Measurements from ENCODE around the gene MSANTD2.
A peak's percentile ranks its signal among the peaks of the same experiment; 100 is the strongest.

Gene MSANTD2

GRCh38 chr11:124835918-124836317, 35.7 kb upstream of the MSANTD2 start:
- Histone ChIP-seq H3K4me3 (ENCODE audit: insufficient read depth in 1 of 2, low read depth in 1 of 2, low read length in 2 of 2) (no peak overlapping the region), H3K4me1 (ENCODE audit: control insufficient read depth, insufficient read depth, low read depth, low read length) (peaks cover 20% of the 10 kb centered on the region), H4K8ac (ENCODE audit: low read length) (no peak overlapping the region), H2BK15ac (ENCODE audit: low read depth, poor library complexity, severe bottlenecking) (no peak overlapping the region), H3K9ac (ENCODE audit: low read length) (peak overlapping the region; percentile 88), H3K27ac (ENCODE audit: low read length, poor library complexity, severe bottlenecking) (no peak overlapping the region), H2BK5ac (ENCODE audit: low read depth, low read length, poor library complexity, severe bottlenecking) (no peak overlapping the region), H2AFZ (ENCODE audit: low read depth, low read length) (no peak overlapping the region), H3K18ac (ENCODE audit: low read depth in 1 of 2, low read length in 2 of 2) (no peak overlapping the region), H3K9me3 (ENCODE audit: control insufficient read depth, low read length) (no peaks in the 10 kb centered on the region), H2BK12ac (ENCODE audit: low read length in 2 of 2) (no peak overlapping the region), H2AK5ac (ENCODE audit: low read length, severe bottlenecking) (peak overlapping the region; percentile 55), H3K4me2 (ENCODE audit: low read length, poor library complexity, severe bottlenecking) (no peak overlapping the region), H3K4ac (ENCODE audit: low read depth in 1 of 2, low read length in 2 of 2) (no peak overlapping the region), H4K91ac (ENCODE audit: low read length) (no peak overlapping the region), H3K79me1 (replicated peaks; ENCODE audit: low read length, poor library complexity, severe bottlenecking) (no peaks in the 10 kb centered on the region), H3K36me3 (ENCODE audit: control insufficient read depth in 1 of 2, insufficient read depth in 2 of 2, low read depth in 1 of 2, low read length in 2 of 2) (no peaks in the 10 kb centered on the region), H3K14ac (ENCODE audit: low read length in 2 of 2) (no peak overlapping the region), H3K27me3 (ENCODE audit: control insufficient read depth in 1 of 2, insufficient read depth in 1 of 2, low read length in 2 of 2) (peaks cover 36 to 52% of the 10 kb centered on the region in 2 experiments), H2BK120ac (ENCODE audit: low read depth, low read length) (no peak overlapping the region), H3K23ac (ENCODE audit: low read length in 2 of 2) (no peak overlapping the region)
- DNase-seq = no peak
- WGBS = 94% methylated on average over 8 of the region's 8 CpGs

GRCh38 chr11:124834526-124835180, 34.4 kb upstream of the MSANTD2 start:
- no peak overlapping the region for H2BK12ac ChIP-seq (ENCODE audit: low read length in 2 of 2)
- H3K4me2 ChIP-seq (ENCODE audit: low read length, poor library complexity, severe bottlenecking) = no peak overlapping the region
- no peaks in the 10 kb centered on the region for H3K36me3 ChIP-seq (ENCODE audit: control insufficient read depth in 1 of 2, insufficient read depth in 2 of 2, low read depth in 1 of 2, low read length in 2 of 2)
- no peaks in the 10 kb centered on the region for H3K9me3 ChIP-seq (ENCODE audit: control insufficient read depth, low read length)
- H2BK120ac ChIP-seq (ENCODE audit: low read depth, low read length) = no peak overlapping the region
- no peak overlapping the region for H4K8ac ChIP-seq (ENCODE audit: low read length)
- peaks cover 17% of the 10 kb centered on the region for H3K4me1 ChIP-seq (ENCODE audit: control insufficient read depth, insufficient read depth, low read depth, low read length)
- H4K91ac ChIP-seq (ENCODE audit: low read length) = no peak overlapping the region
- H2AK5ac ChIP-seq (ENCODE audit: low read length, severe bottlenecking) = no peak overlapping the region
- no peaks in the 10 kb centered on the region for H3K79me1 ChIP-seq (replicated peaks; ENCODE audit: low read length, poor library complexity, severe bottlenecking)
- no peak overlapping the region for H3K23ac ChIP-seq (ENCODE audit: low read length in 2 of 2)
- H3K27me3 ChIP-seq (ENCODE audit: control insufficient read depth in 1 of 2, insufficient read depth in 1 of 2, low read length in 2 of 2) = peaks cover 30 to 44% of the 10 kb centered on the region in 2 experiments
- peak overlapping the region; percentile 50 for H3K27ac ChIP-seq (ENCODE audit: low read length, poor library complexity, severe bottlenecking)
- H2AFZ ChIP-seq (ENCODE audit: low read depth, low read length) = no peak overlapping the region
- H2BK5ac ChIP-seq (ENCODE audit: low read depth, low read length, poor library complexity, severe bottlenecking) = no peak overlapping the region
- H3K4me3 ChIP-seq (ENCODE audit: insufficient read depth in 1 of 2, low read depth in 1 of 2, low read length in 2 of 2) = no peak overlapping the region
- no peak overlapping the region for H2BK15ac ChIP-seq (ENCODE audit: low read depth, poor library complexity, severe bottlenecking)
- H3K9ac ChIP-seq (ENCODE audit: low read length) = no peak overlapping the region
- DNase-seq = no peak
- H3K4ac ChIP-seq (ENCODE audit: low read depth in 1 of 2, low read length in 2 of 2) = no peak overlapping the region
- no peak overlapping the region for H3K14ac ChIP-seq (ENCODE audit: low read length in 2 of 2)
- 67% methylated on average over 1 of the region's 3 CpGs for WGBS
- H3K18ac ChIP-seq (ENCODE audit: low read depth in 1 of 2, low read length in 2 of 2) = no peak overlapping the region

GRCh38 chr11:124832571-124832970, 32.4 kb upstream of the MSANTD2 start:
- Histone ChIP-seq H3K9ac (ENCODE audit: low read length) (no peak overlapping the region), H3K23ac (ENCODE audit: low read length in 2 of 2) (no peak overlapping the region), H2BK5ac (ENCODE audit: low read depth, low read length, poor library complexity, severe bottlenecking) (no peak overlapping the region), H3K79me1 (replicated peaks; ENCODE audit: low read length, poor library complexity, severe bottlenecking) (no peaks in the 10 kb centered on the region), H2BK120ac (ENCODE audit: low read depth, low read length) (no peak overlapping the region), H3K4ac (ENCODE audit: low read depth in 1 of 2, low read length in 2 of 2) (no peak overlapping the region), H2AK5ac (ENCODE audit: low read length, severe bottlenecking) (no peak overlapping the region), H4K91ac (ENCODE audit: low read length) (no peak overlapping the region), H3K14ac (ENCODE audit: low read length in 2 of 2) (no peak overlapping the region), H3K4me1 (ENCODE audit: control insufficient read depth, insufficient read depth, low read depth, low read length) (peaks cover 8% of the 10 kb centered on the region), H2BK15ac (ENCODE audit: low read depth, poor library complexity, severe bottlenecking) (no peak overlapping the region), H4K8ac (ENCODE audit: low read length) (no peak overlapping the region), H3K4me2 (ENCODE audit: low read length, poor library complexity, severe bottlenecking) (no peak overlapping the region), H3K18ac (ENCODE audit: low read depth in 1 of 2, low read length in 2 of 2) (no peak overlapping the region), H3K27ac (ENCODE audit: low read length, poor library complexity, severe bottlenecking) (no peak overlapping the region), H3K4me3 (ENCODE audit: insufficient read depth in 1 of 2, low read depth in 1 of 2, low read length in 2 of 2) (no peak overlapping the region), H3K36me3 (ENCODE audit: control insufficient read depth in 1 of 2, insufficient read depth in 2 of 2, low read depth in 1 of 2, low read length in 2 of 2) (no peaks in the 10 kb centered on the region), H2BK12ac (ENCODE audit: low read length in 2 of 2) (no peak overlapping the region), H3K9me3 (ENCODE audit: control insufficient read depth, low read length) (no peaks in the 10 kb centered on the region), H3K27me3 (ENCODE audit: control insufficient read depth in 1 of 2, insufficient read depth in 1 of 2, low read length in 2 of 2) (peaks cover 11 to 38% of the 10 kb centered on the region in 2 experiments), H2AFZ (ENCODE audit: low read depth, low read length) (no peak overlapping the region)
- WGBS = 86% methylated on average over 4 of the region's 4 CpGs
- DNase-seq = no peak

GRCh38 chr11:124831897-124832296, 31.7 kb upstream of the MSANTD2 start:
- Histone ChIP-seq H3K9ac (ENCODE audit: low read length) (no peak overlapping the region), H4K8ac (ENCODE audit: low read length) (no peak overlapping the region), H2BK5ac (ENCODE audit: low read depth, low read length, poor library complexity, severe bottlenecking) (no peak overlapping the region), H3K4me3 (ENCODE audit: insufficient read depth in 1 of 2, low read depth in 1 of 2, low read length in 2 of 2) (no peak overlapping the region), H2AK5ac (ENCODE audit: low read length, severe bottlenecking) (no peak overlapping the region), H3K27ac (ENCODE audit: low read length, poor library complexity, severe bottlenecking) (no peak overlapping the region), H3K4ac (ENCODE audit: low read depth in 1 of 2, low read length in 2 of 2) (no peak overlapping the region), H3K79me1 (replicated peaks; ENCODE audit: low read length, poor library complexity, severe bottlenecking) (no peaks in the 10 kb centered on the region), H3K4me2 (ENCODE audit: low read length, poor library complexity, severe bottlenecking) (no peak overlapping the region), H3K27me3 (ENCODE audit: control insufficient read depth in 1 of 2, insufficient read depth in 1 of 2, low read length in 2 of 2) (peaks cover 14 to 42% of the 10 kb centered on the region in 2 experiments), H3K23ac (ENCODE audit: low read length in 2 of 2) (no peak overlapping the region), H3K4me1 (ENCODE audit: control insufficient read depth, insufficient read depth, low read depth, low read length) (peaks cover 8% of the 10 kb centered on the region), H2BK12ac (ENCODE audit: low read length in 2 of 2) (no peak overlapping the region), H2BK120ac (ENCODE audit: low read depth, low read length) (no peak overlapping the region), H2AFZ (ENCODE audit: low read depth, low read length) (no peak overlapping the region), H3K36me3 (ENCODE audit: control insufficient read depth in 1 of 2, insufficient read depth in 2 of 2, low read depth in 1 of 2, low read length in 2 of 2) (no peaks in the 10 kb centered on the region), H2BK15ac (ENCODE audit: low read depth, poor library complexity, severe bottlenecking) (no peak overlapping the region), H3K18ac (ENCODE audit: low read depth in 1 of 2, low read length in 2 of 2) (no peak overlapping the region), H3K9me3 (ENCODE audit: control insufficient read depth, low read length) (no peaks in the 10 kb centered on the region), H3K14ac (ENCODE audit: low read length in 2 of 2) (no peak overlapping the region), H4K91ac (ENCODE audit: low read length) (no peak overlapping the region)
- DNase-seq = no peak
- WGBS = 91% methylated on average over 2 of the region's 2 CpGs

All from mesenchymal stem cell (in vitro differentiated cells and primary cell).